SU-DHL-6 (cell line): ENCODE data around the gene HHATL.

Source experiments
- EZH2phosphoT487 ChIP-seq: fragments of 200-600 bp; sonication (generic), shearing (Covaris generic); conservative IDR thresholded peaks from 2 replicates; pipeline ENCODE4 v1.6.1; 2018; ENCODE audit warnings: mild to moderate bottlenecking, antibody characterized with exemption, low read length, moderate library complexity, mixed read lengths
- TF ChIP-seq, protein P1 (sequence below): fragments of 200-600 bp; sonication (generic); IDR thresholded peaks from one replicate; pipeline ENCODE4 v1.5.1; 2017; ENCODE audit warnings: antibody characterized with exemption, mild to moderate bottlenecking, low read length, moderate library complexity; ENCODE audit not compliant: insufficient read depth, poor library complexity, severe bottlenecking

DNA sequence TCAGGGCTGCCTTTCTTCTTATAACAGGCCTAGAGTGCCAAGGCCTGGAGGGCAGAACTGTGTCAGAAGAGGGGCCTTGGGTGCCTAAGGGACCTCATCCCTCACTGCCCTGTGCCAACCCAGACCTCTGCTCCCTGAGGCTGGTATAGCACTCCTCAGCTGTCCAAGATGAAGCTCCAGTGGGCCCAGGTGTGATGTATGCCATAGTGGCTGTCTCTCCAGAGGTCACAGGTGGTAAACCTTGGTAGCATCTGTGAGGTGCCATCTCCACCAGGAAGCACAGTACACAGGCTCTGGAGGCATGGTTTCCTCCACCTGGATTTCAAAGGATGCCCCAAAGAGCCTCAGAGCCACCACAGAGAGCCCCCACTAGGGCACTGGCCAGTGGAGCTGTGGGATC lies 29.5 kb downstream of the HHATL start:
- TF ChIP-seq, protein P1, sequence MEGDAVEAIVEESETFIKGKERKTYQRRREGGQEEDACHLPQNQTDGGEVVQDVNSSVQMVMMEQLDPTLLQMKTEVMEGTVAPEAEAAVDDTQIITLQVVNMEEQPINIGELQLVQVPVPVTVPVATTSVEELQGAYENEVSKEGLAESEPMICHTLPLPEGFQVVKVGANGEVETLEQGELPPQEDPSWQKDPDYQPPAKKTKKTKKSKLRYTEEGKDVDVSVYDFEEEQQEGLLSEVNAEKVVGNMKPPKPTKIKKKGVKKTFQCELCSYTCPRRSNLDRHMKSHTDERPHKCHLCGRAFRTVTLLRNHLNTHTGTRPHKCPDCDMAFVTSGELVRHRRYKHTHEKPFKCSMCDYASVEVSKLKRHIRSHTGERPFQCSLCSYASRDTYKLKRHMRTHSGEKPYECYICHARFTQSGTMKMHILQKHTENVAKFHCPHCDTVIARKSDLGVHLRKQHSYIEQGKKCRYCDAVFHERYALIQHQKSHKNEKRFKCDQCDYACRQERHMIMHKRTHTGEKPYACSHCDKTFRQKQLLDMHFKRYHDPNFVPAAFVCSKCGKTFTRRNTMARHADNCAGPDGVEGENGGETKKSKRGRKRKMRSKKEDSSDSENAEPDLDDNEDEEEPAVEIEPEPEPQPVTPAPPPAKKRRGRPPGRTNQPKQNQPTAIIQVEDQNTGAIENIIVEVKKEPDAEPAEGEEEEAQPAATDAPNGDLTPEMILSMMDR: no peak
- TF ChIP-seq EZH2phosphoT487: no peak
